Activated naive CD4-positive, alpha-beta T cell (primary cell): Measurements from ENCODE around the gene TMEM80.

Experiments
- DNase-seq, 4 experiments: peaks; one replicate each; lab custom pipeline; 2025; lab: John Stamatoyannopoulos, UW

The TMEM80 gene

GRCh38 chr11:745428-745827 lies 49.8 kb downstream of the TMEM80 start:
- no peak for DNase-seq

- peak in 1 of 4 experiments; percentile 33 for DNase-seq
Measured at GRCh38 chr11:746289-747157, 50.9 kb downstream of the TMEM80 start.

GRCh38 chr11:747158-748006 lies 51.8 kb downstream of the TMEM80 start, which contains the start of gene TALDO1:
Gene TALDO1, plus strand, starts transcription at chr11:747464. Its CDS starts 18 bp downstream, at chr11:747482.
- peak; percentile 26 to 63 (median 42) for DNase-seq

- no peak for DNase-seq
Measured at GRCh38 chr11:748007-748359, 52.4 kb downstream of the TMEM80 start.

GRCh38 chr11:749731-750130 lies 54.1 kb downstream of the TMEM80 start:
- no peak for DNase-seq
